ENCODE measurements around the gene SNX7. TPM values are rescaled to one million over a fixed set of nuclear protein-coding genes. Genes with fewer than 3 reads are reported as not detected.

SNX7 gene
- polyA plus RNA-seq, 1 of the 3 experiments (the other 2 are of a cell fraction), result 16.0 TPM

DNA sequence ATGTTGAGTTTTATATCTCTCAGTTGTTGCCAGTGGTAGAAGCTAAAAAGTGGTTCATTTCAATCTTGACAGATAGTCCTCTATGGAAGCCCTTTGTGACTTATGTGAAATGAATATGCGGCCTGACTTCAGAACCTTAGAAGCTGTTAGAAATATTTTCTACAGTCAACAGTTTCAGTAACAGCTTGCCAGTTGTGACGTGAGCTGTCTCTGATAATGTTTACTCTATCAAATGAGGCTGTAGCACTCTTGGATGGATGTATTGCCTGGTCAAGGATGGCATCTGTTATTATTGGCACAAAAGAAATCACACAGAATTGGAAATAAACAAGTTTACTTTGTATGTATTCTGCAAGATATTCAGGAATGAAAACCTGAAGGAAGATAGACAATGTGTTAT lies 31.9 kb downstream of the SNX7 start (continued):
- TF ChIP-seq, protein P1, sequence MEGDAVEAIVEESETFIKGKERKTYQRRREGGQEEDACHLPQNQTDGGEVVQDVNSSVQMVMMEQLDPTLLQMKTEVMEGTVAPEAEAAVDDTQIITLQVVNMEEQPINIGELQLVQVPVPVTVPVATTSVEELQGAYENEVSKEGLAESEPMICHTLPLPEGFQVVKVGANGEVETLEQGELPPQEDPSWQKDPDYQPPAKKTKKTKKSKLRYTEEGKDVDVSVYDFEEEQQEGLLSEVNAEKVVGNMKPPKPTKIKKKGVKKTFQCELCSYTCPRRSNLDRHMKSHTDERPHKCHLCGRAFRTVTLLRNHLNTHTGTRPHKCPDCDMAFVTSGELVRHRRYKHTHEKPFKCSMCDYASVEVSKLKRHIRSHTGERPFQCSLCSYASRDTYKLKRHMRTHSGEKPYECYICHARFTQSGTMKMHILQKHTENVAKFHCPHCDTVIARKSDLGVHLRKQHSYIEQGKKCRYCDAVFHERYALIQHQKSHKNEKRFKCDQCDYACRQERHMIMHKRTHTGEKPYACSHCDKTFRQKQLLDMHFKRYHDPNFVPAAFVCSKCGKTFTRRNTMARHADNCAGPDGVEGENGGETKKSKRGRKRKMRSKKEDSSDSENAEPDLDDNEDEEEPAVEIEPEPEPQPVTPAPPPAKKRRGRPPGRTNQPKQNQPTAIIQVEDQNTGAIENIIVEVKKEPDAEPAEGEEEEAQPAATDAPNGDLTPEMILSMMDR (IDR thresholded peaks at IDR 0.05), result no peak
- TF ChIP-seq MXI1 (IDR thresholded peaks at IDR 0.05; ENCODE audit: low read depth, low read length) (no peak), MEF2A (IDR thresholded peaks at IDR 0.05; ENCODE audit: borderline replicate concordance, low read depth) (no peak)

DNA sequence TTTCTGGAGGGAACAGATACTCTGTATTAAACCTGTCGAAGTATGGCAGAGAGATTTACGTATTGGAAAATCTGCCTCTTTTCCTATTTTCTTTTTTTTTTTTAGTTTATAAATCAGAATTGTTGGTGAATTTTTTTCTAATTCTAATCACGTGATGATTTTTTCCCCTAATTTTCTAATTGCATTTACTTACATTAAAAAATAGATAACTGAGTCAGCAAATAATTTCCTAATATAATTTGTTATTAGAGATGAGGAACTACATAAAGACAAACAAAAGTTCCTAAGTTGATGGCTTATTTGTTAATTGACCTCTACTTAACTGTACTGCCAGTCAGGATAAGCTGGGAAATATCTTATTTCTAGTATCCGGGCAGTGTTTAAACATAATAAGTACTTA lies 34.6 kb downstream of the SNX7 start:
- Histone ChIP-seq H3K9me3 (no peaks in the 10 kb centered on the region), H3K9ac (no peak overlapping the region), H3F3A (replicated peaks; ENCODE audit: insufficient read depth) (peaks cover 10% of the 10 kb centered on the region), H3K4me1 (ENCODE audit: control insufficient read depth in 1 of 2, insufficient read depth in 2 of 2, low read depth in 1 of 2, low read length in 1 of 2) (peaks cover 0 to 9% of the 10 kb centered on the region in 2 experiments; a peak in 1 of 4 replicates), H3K4me2 (no peak overlapping the region), H3K27ac (ENCODE audit: low read depth in 2 of 2, low read length in 1 of 2) (no peak overlapping the region), H3K4me3 (ENCODE audit: low read depth in 2 of 2, low read length in 1 of 2) (no peak overlapping the region), H3K27me3 (ENCODE audit: insufficient read depth) (no peaks in the 10 kb centered on the region), H3K79me2 (ENCODE audit: insufficient read depth) (no peaks in the 10 kb centered on the region), H2AFZ (ENCODE audit: low read depth) (no peak overlapping the region), H3K9me2 (no peaks in the 10 kb centered on the region), H4K20me1 (ENCODE audit: insufficient read depth) (no peaks in the 10 kb centered on the region), H3K36me3 (replicated peaks in 1 of 2; ENCODE audit: control insufficient read depth in 1 of 2, insufficient read depth in 2 of 2, low read length in 1 of 2) (peaks cover 39 to 53% of the 10 kb centered on the region in 2 experiments)
- ChIA-PET POLR2A (no interaction called here), CTCF (no interaction called here)
- 97% methylated on average over 4 of the region's 4 CpGs for WGBS (ENCODE audit: low lambda C conversion rate)
- TF ChIP-seq SIN3A (IDR thresholded peaks at IDR 0.05; ENCODE audit: borderline replicate concordance, low read depth, low read length) (no peak), JUND (IDR thresholded peaks at IDR 0.05) (no peak), TAF1 (IDR thresholded peaks at IDR 0.05; ENCODE audit: borderline replicate concordance, low read depth, low read length) (no peak), RXRA (IDR thresholded peaks at IDR 0.05; ENCODE audit: borderline replicate concordance, low read depth) (no peak), TEAD4 (IDR thresholded peaks at IDR 0.05; ENCODE audit: borderline replicate concordance, insufficient read depth) (no peak), YY1 (IDR thresholded peaks at IDR 0.05; ENCODE audit: low read depth) (no peak), NFIC (IDR thresholded peaks at IDR 0.05; ENCODE audit: borderline replicate concordance) (no peak)
- TF ChIP-seq, protein P2, sequence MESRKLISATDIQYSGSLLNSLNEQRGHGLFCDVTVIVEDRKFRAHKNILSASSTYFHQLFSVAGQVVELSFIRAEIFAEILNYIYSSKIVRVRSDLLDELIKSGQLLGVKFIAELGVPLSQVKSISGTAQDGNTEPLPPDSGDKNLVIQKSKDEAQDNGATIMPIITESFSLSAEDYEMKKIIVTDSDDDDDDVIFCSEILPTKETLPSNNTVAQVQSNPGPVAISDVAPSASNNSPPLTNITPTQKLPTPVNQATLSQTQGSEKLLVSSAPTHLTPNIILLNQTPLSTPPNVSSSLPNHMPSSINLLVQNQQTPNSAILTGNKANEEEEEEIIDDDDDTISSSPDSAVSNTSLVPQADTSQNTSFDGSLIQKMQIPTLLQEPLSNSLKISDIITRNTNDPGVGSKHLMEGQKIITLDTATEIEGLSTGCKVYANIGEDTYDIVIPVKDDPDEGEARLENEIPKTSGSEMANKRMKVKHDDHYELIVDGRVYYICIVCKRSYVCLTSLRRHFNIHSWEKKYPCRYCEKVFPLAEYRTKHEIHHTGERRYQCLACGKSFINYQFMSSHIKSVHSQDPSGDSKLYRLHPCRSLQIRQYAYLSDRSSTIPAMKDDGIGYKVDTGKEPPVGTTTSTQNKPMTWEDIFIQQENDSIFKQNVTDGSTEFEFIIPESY (IDR thresholded peaks at IDR 0.05; ENCODE audit: borderline replicate concordance, low read depth), result no peak
- TF ChIP-seq, protein P3, sequence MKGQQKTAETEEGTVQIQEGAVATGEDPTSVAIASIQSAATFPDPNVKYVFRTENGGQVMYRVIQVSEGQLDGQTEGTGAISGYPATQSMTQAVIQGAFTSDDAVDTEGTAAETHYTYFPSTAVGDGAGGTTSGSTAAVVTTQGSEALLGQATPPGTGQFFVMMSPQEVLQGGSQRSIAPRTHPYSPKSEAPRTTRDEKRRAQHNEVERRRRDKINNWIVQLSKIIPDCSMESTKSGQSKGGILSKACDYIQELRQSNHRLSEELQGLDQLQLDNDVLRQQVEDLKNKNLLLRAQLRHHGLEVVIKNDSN (IDR thresholded peaks at IDR 0.05; ENCODE audit: borderline replicate concordance, low read depth), result no peak
- DNase-seq, result no peak
